Measurements from ENCODE around the gene STARD6.

GRCh38 chr18:54387631-54388030 is 30.0 kb upstream of the STARD6 start:
- TF ChIP-seq, protein P1, sequence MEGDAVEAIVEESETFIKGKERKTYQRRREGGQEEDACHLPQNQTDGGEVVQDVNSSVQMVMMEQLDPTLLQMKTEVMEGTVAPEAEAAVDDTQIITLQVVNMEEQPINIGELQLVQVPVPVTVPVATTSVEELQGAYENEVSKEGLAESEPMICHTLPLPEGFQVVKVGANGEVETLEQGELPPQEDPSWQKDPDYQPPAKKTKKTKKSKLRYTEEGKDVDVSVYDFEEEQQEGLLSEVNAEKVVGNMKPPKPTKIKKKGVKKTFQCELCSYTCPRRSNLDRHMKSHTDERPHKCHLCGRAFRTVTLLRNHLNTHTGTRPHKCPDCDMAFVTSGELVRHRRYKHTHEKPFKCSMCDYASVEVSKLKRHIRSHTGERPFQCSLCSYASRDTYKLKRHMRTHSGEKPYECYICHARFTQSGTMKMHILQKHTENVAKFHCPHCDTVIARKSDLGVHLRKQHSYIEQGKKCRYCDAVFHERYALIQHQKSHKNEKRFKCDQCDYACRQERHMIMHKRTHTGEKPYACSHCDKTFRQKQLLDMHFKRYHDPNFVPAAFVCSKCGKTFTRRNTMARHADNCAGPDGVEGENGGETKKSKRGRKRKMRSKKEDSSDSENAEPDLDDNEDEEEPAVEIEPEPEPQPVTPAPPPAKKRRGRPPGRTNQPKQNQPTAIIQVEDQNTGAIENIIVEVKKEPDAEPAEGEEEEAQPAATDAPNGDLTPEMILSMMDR (IDR thresholded peaks at IDR 0.05) = no peak
- no peak for TF ChIP-seq POLR2A (IDR thresholded peaks at IDR 0.05)
